ENCODE results near the gene KAZN. TPM values are rescaled to one million over a fixed set of nuclear protein-coding genes. Genes with fewer than 3 reads are reported as not detected.
"Not testable (repeated sequence)": the region's sequence is repeated elsewhere in the genome, so short reads cannot be mapped to it uniquely, and the experiment has no call there.

Gene KAZN
- polyA plus RNA-seq, 3 donors: 2.6 to 13.7 (median 10.8) TPM

DNA sequence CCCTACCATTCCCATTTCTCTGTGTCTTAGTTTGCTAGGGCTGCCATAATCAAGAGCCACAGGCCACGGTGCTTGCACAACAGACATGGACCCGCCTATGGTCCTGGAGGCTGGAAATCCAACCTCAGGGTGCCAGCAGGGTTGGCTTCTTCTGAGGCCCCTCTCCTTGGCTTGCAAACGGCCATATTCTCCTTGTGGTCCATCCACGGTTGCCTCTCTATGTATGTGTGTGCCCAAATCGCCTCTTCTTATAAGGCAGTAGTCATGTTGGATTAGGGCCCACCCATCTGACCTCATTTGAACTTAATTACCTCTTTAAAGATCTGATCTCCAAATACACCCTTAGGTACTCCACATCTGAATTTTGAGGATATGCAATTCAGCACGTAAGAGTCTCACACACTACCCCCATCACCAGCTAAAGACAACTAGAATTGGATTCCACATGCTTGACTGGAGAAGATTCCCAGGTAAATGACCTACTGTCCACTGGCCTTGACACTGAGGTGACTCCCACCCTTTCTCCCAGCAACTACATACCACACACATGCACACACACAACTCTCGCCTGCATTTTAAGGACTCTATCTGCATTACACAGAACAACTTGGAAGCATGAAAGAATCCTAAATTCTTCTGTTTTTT, 526.7 kb downstream of the KAZN start:
- H3K27ac ChIP-seq (ENCODE audit: low read depth, low read length): no peak overlapping the region
- WGBS, 3 donors: 90 to 97% (median 90%) methylated on average over 7 of the region's 7 CpGs

DNA sequence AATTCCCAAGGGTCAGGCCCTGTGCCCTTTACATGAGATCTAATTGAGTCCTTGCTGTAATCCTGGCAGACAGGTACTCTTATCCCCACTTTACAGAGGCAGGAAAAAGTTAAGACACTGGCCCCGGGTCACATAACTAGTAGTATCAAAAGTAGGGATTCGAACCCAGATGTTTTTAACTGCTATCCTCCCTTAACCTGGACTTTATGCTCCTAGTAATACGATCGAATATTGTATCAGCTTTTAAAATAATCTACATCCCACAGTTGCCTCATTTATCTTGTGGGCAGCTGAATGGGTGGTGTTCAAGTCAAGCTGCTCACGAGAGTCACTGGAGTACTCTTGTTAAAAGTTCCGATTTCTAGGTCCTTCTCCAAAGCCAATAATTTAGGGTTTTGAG, 529.6 kb downstream of the KAZN start:
- WGBS, 3 donors: 70 to 74% (median 73%) methylated on average over 6 of the region's 6 CpGs
- no peak overlapping the region for H3K27ac ChIP-seq (ENCODE audit: low read depth, low read length)

DNA sequence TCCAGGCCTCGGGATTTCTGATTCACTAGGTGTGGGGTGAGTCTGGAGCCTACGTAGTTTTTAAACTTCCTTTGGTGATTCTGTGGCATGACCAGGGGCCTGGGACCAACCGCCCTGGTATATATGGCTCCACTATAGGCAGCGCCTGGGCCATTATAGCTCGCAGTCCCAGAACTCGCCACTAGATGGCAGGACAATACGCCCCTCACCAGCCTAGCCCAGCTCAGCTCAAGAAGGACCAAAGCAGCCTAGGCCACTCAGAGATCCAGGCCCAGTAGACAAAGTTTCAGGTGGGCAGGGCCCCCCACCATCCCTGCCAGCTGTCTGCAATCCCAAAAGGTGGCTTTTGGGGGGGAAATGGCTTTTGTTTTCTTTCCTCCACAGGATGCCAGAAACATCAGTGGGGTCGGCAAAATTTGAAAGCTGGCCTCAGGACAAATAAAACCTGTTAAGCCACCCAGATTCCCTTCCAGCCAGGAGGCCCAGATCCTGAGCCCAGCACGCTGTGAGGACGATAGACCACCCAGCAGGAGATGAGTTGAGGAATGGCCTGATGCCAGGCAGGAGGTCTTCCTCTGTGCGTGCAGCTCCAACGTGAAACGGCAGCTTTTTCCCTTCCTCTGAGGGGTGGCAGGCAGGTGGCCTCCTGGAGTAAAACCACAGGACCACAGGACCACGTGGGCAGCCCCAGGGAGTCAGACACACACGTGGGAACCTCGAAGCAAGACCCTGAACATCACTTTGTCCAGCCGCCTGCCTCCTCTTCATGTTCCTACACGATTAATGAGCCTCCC, 530.2 kb downstream of the KAZN start:
- 31 to 40% (median 36%) methylated on average over 18 of the region's 18 CpGs for WGBS, 3 donors
- no peak overlapping the region for H3K27ac ChIP-seq (ENCODE audit: low read depth, low read length)

DNA sequence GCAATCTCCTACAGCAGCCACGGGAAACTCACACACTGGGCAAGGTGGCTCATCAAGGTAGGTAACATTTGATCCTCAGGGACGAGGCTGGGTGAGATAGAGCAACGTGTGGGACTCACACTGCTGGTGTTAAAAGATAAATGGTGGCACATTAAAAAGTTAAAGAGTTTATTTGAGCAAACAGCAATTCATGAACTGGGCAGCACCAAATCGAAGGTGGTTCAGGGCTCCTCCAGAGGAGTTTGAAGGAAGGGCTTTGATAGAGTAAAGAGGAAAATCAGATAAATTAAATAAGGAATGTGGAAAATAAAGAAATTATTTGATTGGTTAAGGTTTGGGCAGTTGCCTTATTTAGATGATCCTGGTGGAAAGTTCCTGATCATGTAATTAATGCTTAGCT, 531.5 kb downstream of the KAZN start:
- no peak overlapping the region for H3K27ac ChIP-seq (ENCODE audit: low read depth, low read length)
- 68 to 90% (median 85%) methylated on average over 4 of the region's 4 CpGs for WGBS, 3 donors

DNA sequence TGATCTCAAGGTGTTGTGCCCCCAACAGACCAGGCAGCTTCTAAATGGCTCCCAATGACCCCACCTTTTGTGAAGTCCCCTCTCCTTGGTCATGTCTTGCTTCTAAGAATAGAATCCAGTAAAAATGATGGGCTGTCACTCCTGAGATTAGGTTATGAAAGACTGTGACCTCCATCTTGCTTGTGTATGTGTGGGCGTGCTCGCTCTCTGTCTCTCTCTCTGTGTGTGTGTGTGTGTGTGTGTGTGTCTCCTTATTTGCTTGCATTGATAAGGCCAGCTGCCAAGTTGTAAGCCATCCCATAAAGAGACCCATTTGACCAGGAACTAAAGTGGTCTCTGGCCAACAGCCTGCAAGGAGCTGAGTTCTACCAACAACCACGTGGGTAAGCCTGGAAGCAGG, 532.1 kb downstream of the KAZN start:
- WGBS, 3 donors: 58 to 91% (median 90%) methylated on average over 3 of the region's 3 CpGs

DNA sequence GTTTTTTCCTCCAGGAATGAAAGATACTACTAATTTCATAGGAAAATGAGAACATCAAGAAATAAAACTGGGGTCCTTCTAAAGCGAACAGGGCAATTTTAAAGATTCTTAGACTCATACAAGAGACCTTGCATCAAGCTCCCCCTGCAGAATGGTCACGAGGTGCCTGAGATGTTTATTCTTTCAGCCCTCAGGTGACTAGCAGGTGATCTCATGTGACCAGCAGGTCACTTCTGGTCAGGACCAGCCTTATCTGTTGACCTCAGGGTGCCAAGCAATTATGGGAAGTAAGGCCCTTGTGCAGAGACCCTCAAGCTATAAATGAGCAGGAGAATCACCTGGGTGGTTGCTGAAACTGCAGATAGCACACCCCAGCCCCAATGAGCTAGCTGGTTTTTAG, 534.5 kb downstream of the KAZN start:
- no peak overlapping the region for H3K27ac ChIP-seq (ENCODE audit: low read depth, low read length)
- WGBS, 3 donors: 49 to 89% (median 88%) methylated on average over 2 of the region's 2 CpGs

More for the DNA sequence above, 532.1 kb downstream of the KAZN start:
- H3K27ac ChIP-seq (ENCODE audit: low read depth, low read length): no peak overlapping the region

DNA sequence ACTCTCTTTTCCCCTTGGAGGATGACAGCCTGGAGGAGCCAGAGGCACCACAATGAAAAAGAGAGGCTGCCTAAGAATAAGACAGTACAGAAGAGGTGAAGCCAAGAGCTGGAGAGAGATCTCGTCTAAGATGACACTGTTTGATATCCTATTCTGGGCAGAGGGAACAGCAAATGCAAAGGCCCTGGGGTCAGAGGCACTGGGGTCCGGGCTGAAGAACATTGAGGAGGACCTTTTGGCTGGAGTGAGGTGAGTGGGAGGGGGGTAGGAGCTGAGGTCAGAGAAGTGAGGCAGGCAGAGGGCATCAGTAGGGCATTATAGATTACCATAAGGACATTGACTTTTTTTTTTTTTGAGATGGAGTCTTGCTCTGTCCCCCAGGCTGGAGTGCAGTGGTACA, 535.8 kb downstream of the KAZN start:
- H3K27ac ChIP-seq (ENCODE audit: low read depth, low read length): no peak overlapping the region
- 64 to 88% (median 84%) methylated on average over 2 of the region's 2 CpGs for WGBS, 3 donors

DNA sequence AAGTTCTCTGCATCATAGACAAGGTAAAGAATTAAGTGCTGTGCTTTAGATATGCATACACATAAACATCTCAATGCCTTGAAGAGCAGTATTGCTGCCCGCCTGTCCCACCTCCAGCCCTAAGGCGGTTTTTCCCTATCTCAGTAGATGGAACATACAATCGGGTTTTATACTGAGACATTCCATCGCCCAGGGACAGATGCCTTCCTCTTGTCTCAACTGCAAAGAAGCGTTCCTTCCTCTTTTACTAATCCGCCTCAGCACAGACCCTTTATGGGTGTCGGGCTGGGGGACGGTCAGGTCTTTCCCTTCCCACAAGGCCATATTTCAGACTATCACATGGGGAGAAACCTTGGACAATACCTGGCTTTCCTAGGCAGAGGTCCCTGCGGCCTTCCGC, 537.1 kb downstream of the KAZN start:
- H3K27ac ChIP-seq (ENCODE audit: low read depth, low read length): not testable (repeated sequence)
- 52 to 82% (median 57%) methylated on average over 10 of the region's 10 CpGs for WGBS, 3 donors

DNA sequence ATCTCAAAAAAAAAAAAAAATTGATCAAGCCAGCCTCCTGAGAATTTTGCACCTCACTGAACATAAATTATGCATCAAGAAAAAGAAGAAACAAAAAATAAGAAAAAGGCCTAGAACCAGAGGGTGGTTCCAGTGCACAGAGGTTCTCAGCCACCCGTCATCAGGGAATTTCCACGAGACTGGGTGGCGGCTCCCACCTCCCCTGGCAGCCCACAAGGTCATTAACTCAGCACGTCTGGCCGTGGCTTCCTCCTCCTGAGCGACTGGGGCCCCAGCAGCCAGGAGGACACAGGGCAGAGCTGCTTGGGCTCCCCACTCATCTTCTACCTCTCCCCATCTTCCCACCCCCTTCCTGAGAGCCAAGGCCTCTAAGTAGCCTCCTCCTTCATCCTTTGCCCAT, 539.3 kb downstream of the KAZN start:
- no peak overlapping the region for H3K27ac ChIP-seq (ENCODE audit: low read depth, low read length)
- 9 to 41% (median 40%) methylated on average over 6 of the region's 6 CpGs for WGBS, 3 donors

DNA sequence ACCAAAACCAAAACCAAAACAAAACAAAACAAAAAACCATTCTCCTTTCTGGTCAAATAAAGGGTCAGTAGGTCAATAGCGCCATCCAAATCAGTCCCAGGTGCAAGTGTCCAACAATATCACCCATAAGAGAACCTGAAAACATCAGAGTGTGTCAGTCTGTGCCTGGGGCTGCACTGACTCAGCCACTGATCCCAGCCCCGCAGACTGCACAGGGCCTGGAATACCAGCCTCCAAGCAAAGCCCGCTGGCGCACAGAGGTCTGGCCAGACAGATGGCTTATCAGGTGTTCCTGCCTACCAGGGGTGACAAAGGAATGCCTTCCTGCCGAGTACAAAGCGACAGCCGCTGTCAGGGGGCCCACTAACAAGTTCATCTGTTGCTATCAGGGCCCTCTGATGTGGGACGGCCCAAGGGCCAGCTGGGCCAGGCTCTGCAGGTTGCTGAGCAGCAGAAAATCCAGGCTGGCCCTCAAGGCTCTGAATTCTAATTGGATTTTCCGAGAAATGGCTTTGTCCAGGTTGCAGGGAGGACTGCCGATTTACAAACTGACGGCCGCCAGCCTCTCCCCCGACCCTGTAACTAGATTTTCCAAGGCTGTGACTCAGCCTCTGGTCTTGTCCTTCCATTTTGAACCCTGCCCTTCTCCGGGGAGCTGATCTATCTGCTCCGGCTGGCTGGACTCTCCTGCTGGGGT, 541.3 kb downstream of the KAZN start:
- WGBS, 3 donors: 29 to 73% (median 72%) methylated on average over 15 of the region's 15 CpGs
- no peak overlapping the region for H3K27ac ChIP-seq (ENCODE audit: low read depth, low read length)

DNA sequence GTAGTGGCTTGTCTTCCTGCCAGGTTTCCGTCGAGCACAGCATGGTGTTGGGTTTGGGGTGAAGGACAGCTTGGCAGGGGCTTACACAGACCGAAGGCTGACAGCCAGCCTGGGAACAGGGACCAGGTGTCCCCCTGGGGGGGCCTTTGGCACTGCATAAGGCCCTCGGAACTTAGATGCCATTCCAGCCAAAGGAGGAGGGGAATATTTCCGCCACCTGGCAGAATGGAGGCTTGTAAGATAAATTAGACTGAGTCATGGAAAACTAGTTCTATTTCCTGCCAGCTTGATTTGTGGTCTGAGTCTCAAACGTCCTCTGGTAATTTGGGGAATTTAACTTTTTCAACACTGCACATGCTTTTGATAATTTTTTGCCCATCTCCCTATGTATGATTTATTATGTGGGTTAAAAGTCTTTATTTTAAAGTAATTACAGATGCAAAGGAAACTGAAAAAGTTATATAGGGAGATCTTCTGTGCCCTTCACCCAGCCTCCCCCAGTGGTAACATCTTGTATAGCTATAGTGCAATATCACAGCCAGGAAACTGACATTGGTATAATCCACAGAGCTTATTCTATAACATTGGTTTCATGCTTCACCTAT, 543.6 kb downstream of the KAZN start:
- WGBS, 3 donors: 12 to 22% (median 19%) methylated on average over 6 of the region's 6 CpGs
- H3K27ac ChIP-seq (ENCODE audit: low read depth, low read length): no peak overlapping the region

DNA sequence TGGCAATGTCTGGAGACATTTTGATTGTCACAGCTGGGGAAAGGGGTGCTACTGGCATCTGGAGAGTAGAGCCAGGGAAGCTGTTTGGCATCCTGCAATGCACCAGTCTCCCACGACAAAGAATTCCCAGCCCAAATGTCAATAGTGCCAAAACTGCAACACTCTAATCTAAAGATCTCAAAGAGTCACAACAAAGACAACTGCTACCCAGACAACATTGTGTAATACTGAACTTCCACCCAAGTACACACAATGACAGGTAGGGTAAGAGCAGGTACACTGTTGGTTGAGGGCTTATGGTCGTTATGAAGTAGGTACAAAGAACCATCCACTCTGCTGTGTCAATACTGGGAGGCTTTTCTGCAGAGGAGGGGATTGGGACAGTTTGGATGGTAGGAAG, 546.8 kb downstream of the KAZN start:
- H3K27ac ChIP-seq (ENCODE audit: low read depth, low read length): no peak overlapping the region
- WGBS, 3 donors: 35 to 74% (median 72%) methylated on average over 2 of the region's 2 CpGs

DNA sequence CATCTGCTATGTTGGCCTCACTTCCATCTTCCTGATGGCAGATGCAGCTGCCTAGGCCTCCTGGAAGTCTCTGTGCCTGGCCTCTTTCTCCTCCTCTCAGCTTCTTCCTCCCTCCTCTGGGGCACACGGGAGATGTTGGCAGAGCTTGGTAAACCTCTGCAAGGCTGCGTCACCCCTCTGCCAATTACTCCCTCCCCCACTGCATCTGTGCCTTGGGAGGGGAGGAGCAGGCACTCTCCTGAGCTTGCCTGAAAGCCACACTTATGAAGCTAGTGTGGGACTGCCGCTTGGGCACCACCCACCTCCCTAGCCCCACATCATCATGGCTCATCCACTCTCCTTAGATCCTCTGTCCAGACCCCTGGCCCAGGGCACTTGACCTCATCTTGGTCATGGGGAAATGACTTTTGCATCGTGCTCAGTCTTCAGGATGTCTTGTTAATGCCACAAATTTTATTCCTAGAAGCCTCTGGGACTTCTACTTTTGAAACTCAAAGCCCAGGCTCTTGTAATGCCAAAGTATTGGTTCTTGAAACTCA, 547.7 kb downstream of the KAZN start:
- WGBS, 3 donors: 38 to 59% (median 51%) methylated on average over 4 of the region's 4 CpGs

DNA sequence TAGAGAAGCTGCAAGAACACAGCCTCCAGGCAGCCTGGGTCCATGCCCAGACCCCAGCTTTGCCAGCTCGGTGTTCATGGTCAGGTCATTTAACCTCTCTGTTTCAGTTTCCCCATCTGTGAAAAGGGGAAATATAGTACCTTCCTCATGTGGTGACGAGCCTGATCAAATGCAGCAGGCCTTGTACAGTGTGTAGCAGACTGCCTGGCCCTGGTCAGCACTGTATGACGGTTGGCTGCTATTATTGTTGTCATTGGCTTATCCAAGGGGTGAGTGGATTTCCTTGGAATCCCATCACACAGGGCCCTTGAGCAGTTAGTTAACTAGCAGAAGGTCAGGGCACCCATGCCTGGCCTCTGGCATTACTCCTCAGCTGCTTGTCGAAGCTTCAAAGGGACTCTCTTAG, 548.5 kb downstream of the KAZN start:
- no peak overlapping the region for H3K27ac ChIP-seq (ENCODE audit: low read depth, low read length)
- 40 to 65% (median 59%) methylated on average over 4 of the region's 4 CpGs for WGBS, 3 donors

More for the DNA sequence above, 547.7 kb downstream of the KAZN start:
- no peak overlapping the region for H3K27ac ChIP-seq (ENCODE audit: low read depth, low read length)

DNA sequence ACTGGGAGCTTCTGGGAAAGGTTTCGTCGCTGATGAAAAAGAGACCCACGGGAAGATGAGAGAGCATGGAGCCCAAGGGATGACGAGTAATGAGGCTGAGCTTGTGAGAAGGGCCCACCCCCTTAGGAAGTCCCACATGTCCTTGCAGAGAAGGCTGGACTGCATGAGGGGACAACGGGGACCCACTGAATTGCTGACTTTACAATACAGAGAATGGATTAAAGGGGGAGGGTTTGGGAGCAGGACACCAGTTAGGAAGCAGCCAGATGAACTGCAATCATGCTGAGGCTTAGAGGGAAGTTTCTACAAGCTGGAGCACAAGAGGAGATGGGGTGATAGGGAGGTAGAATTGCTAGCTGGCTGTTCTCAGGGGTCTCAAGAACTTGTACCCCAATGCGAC, 549.5 kb downstream of the KAZN start:
- WGBS, 3 donors: 77 to 85% (median 82%) methylated on average over 6 of the region's 6 CpGs
- H3K27ac ChIP-seq (ENCODE audit: low read depth, low read length): no peak overlapping the region

DNA sequence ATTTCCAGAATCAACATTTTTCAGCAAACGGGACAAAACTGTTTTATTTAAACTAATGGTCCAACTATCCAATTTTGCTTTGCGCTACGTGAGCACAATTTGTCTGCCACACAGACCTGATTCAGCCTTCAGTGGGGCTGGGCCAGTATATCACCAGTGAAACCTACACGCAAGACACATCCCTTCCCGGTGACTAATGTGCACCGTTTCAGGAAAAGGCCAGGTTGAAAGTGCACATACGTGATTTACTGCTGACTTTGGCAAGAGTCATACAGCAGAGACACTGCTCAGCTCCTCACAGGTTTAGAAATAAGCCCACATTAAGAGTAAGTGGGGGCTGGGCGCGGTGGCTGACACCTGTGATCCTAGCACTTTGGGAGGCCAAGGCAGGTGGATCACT, 550.0 kb downstream of the KAZN start:
- no peak overlapping the region for H3K27ac ChIP-seq (ENCODE audit: low read depth, low read length)
- 74 to 90% (median 80%) methylated on average over 9 of the region's 9 CpGs for WGBS, 3 donors

DNA sequence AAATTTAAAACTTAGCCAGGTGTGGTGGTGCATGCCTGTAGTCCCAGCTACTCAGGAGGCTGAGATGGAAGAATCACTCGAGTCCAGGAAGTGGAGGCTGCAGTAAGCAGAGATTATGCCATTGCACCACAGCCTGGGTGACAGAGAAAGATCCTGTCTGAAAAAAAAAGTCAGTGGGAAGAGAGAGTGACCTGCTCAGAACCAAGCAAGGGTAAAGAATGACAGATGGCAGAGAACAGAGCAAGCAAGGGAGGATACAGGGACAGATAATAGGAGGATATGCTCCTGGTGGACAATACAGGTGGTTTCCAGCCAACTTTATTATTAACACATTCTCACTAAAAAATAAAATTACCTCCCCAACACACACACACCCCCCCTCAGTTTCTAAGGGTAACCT, 550.5 kb downstream of the KAZN start:
- 0% methylated on average over 1 of the region's 1 CpG for WGBS, 3 donors
- no peak overlapping the region for H3K27ac ChIP-seq (ENCODE audit: low read depth, low read length)

DNA sequence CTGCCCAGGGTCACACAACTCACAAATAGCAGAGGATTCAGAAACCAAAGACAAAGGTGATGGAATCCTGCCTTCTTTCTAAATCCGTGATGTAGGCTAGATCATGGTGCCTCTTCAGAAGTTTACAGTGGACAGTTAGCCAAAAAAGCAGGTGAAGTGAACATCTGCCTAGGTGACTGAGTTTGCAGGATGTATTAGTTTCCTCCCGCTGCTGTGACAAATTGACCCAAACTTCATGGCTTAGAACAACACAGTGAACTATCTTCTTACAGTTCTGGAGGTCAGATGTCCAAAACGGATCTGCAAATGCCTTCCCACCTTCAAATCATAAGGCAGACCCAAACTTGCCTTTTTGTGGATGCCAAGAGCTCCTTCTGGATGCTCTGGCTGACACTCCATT, 551.9 kb downstream of the KAZN start:
- WGBS, 3 donors: 86 to 94% (median 93%) methylated on average over 3 of the region's 3 CpGs
- no peak overlapping the region for H3K27ac ChIP-seq (ENCODE audit: low read depth, low read length)

DNA sequence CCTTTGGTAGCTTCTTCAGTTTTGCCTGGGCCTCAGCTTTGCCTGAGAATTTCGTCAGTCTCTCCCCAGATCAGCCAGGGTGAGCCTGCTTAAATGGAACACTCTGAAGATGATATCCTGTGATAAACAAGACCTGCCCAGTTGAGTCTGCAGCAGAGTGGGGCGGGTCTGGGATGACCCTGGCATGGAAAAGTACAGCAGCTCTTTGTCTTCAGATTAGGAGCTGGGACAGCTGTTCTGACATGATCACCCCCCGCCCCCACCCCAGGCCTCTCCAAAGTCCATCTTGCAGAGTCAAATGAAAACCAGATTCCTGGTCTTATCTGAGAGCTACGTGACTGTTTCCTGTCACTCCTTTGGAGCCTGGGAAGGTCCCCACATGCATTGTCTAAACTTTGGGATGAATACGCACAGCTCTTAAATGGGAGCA, 552.9 kb downstream of the KAZN start:
- WGBS, 3 donors: 33 to 64% (median 59%) methylated on average over 5 of the region's 5 CpGs
- H3K27ac ChIP-seq (ENCODE audit: low read depth, low read length): no peak overlapping the region
